ENCODE results near the gene ADGRF3. TPM values are rescaled to one million over a fixed set of nuclear protein-coding genes. Genes with fewer than 3 reads are reported as not detected.

The ADGRF3 gene
- total RNA-seq, 4 donors from 2014 or later, result 0.21 to 0.27 TPM; not detected in 2

GRCh38 chr2:26366957-26367356 lies 20.4 kb upstream of the ADGRF3 start:
- intact Hi-C loops (cut with DNase I; ENCODE audit: low total_unique reads), result no loop called here
- no peak for DNase-seq
- TF ChIP-seq POLR2A (IDR thresholded peaks at IDR 0.05), result no peak
- TF ChIP-seq, protein P1, sequence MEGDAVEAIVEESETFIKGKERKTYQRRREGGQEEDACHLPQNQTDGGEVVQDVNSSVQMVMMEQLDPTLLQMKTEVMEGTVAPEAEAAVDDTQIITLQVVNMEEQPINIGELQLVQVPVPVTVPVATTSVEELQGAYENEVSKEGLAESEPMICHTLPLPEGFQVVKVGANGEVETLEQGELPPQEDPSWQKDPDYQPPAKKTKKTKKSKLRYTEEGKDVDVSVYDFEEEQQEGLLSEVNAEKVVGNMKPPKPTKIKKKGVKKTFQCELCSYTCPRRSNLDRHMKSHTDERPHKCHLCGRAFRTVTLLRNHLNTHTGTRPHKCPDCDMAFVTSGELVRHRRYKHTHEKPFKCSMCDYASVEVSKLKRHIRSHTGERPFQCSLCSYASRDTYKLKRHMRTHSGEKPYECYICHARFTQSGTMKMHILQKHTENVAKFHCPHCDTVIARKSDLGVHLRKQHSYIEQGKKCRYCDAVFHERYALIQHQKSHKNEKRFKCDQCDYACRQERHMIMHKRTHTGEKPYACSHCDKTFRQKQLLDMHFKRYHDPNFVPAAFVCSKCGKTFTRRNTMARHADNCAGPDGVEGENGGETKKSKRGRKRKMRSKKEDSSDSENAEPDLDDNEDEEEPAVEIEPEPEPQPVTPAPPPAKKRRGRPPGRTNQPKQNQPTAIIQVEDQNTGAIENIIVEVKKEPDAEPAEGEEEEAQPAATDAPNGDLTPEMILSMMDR (IDR thresholded peaks at IDR 0.05), result no peak
- no peaks in the 10 kb centered on the region for H3K4me1 ChIP-seq
- no peaks in the 10 kb centered on the region for H3K27me3 ChIP-seq
- no peaks in the 10 kb centered on the region for H3K36me3 ChIP-seq
- no peak overlapping the region for H3K4me3 ChIP-seq
- no peak overlapping the region for H3K27ac ChIP-seq
- H3K9me3 ChIP-seq, result no peaks in the 10 kb centered on the region

DNA sequence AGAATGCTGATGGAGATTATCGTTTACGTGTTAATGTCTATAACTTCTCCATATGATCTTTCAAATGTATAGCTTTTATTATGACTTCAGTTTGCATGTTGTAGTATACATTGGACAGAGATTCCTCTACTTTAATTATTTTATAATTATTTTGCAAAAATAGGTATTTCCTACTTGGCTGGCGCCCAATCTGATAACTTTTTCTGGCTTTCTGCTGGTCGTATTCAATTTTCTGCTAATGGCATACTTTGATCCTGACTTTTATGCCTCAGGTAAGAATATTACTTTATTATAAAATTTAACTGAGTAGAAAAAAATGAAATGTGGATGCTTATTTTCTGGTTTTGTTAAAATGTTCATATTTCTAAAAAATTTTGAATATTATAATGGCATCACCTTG lies 18.1 kb upstream of the ADGRF3 start:
- Histone ChIP-seq H3K4me3 (no peak overlapping the region), H3K9me3 (no peaks in the 10 kb centered on the region), H3K27ac (no peak overlapping the region), H3K36me3 (no peaks in the 10 kb centered on the region), H3K4me1 (no peaks in the 10 kb centered on the region), H3K27me3 (no peaks in the 10 kb centered on the region)
- no peak for DNase-seq
- intact Hi-C loops (cut with DNase I; ENCODE audit: low total_unique reads), result no loop called here
- TF ChIP-seq POLR2A (IDR thresholded peaks at IDR 0.05), result no peak
- TF ChIP-seq, protein P1 (IDR thresholded peaks at IDR 0.05), result no peak

- no peaks in the 10 kb centered on the region for H3K36me3 ChIP-seq
- H3K4me1 ChIP-seq, result no peaks in the 10 kb centered on the region
- DNase-seq, result no peak
- no peak overlapping the region for H3K4me3 ChIP-seq
- H3K27ac ChIP-seq, result no peak overlapping the region
- H3K27me3 ChIP-seq, result no peaks in the 10 kb centered on the region
- intact Hi-C loops (cut with DNase I; ENCODE audit: low total_unique reads), result no loop called here
- H3K9me3 ChIP-seq, result no peaks in the 10 kb centered on the region
- TF ChIP-seq, protein P1 (IDR thresholded peaks at IDR 0.05), result no peak
- no peak for TF ChIP-seq POLR2A (IDR thresholded peaks at IDR 0.05)
Observed at GRCh38 chr2:26363958-26364357, 17.4 kb upstream of the ADGRF3 start.

DNA sequence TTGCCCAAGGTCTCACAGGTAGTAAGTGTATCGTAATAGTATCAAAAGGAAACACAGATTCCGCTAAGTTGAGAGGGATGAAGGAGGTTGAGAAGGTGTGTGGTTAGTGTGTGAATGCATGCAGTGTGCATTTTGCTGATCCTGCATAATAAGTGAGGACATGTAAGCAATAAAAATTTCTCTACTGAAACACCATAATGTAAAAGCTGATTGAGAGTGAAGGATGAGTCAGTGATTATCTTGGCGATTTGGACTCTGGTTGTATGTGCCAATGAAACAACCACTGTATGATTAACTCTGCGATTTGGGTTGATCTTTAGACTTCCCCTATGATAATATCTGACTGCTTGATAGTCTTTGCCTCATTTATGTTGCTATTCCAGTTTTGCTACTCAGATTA lies 16.7 kb upstream of the ADGRF3 start:
- intact Hi-C loops (cut with DNase I; ENCODE audit: low total_unique reads), result no loop called here
- Histone ChIP-seq H3K36me3 (no peaks in the 10 kb centered on the region), H3K4me3 (no peak overlapping the region), H3K27ac (no peak overlapping the region), H3K27me3 (no peaks in the 10 kb centered on the region), H3K4me1 (no peaks in the 10 kb centered on the region), H3K9me3 (no peaks in the 10 kb centered on the region)
- DNase-seq, result no peak
- no peak for TF ChIP-seq POLR2A (IDR thresholded peaks at IDR 0.05)
- TF ChIP-seq, protein P1 (IDR thresholded peaks at IDR 0.05), result no peak

GRCh38 chr2:26359886-26360473 lies 13.4 kb upstream of the ADGRF3 start:
- intact Hi-C loops (cut with DNase I; ENCODE audit: low total_unique reads), result no loop called here
- H3K4me1 ChIP-seq, result no peaks in the 10 kb centered on the region
- no peaks in the 10 kb centered on the region for H3K36me3 ChIP-seq
- TF ChIP-seq POLR2A (IDR thresholded peaks at IDR 0.05), result no peak
- TF ChIP-seq, protein P1 (IDR thresholded peaks at IDR 0.05), result no peak
- no peak overlapping the region for H3K4me3 ChIP-seq
- no peak for DNase-seq
- H3K27me3 ChIP-seq, result no peaks in the 10 kb centered on the region
- no peak overlapping the region for H3K27ac ChIP-seq
- H3K9me3 ChIP-seq, result no peaks in the 10 kb centered on the region

All from uterus (tissue), 4 donors.